Spleen (tissue), 7 donors: ENCODE measurements around the gene ATG7.
"Not testable (repeated sequence)": the region's sequence is repeated elsewhere in the genome, so short reads cannot be mapped to it uniquely, and the experiment has no call there.

Experiments used
- POLR2AphosphoS5 ChIP-seq, 3 donors: sonication (generic); formaldehyde crosslinking; IDR thresholded peaks; one replicate each; pipeline ENCODE4 v1.5.1; 2017; ENCODE audit warnings: antibody characterized with exemption in 3 of 3
- TF ChIP-seq, protein P1 (sequence below), 11 experiments: fragments of 200-600 bp in 7 of 11; fragments of 450-650 bp in 4 of 11; sonication (generic) in 4 of 11; IDR thresholded peaks in 8 of 11; conservative IDR thresholded peaks in 3 of 11; 1 replicate in 7 of 11; 2 replicates in 4 of 11; pipeline versions ENCODE4 v1.4.0 to v1.8.0; 2016 to 2021; ENCODE audit warnings: antibody characterized with exemption in 11 of 11, inconsistent platforms in 4 of 11, mild to moderate bottlenecking in 1 of 11
- donor health status: DM: no; HTN: no; CAD: no; lungs with moderate emphysema.
- donor health status: DM: no; HTN: no; CAD: no.
- donor health status: DM: no; HTN: no; CAD: no.

DNA sequence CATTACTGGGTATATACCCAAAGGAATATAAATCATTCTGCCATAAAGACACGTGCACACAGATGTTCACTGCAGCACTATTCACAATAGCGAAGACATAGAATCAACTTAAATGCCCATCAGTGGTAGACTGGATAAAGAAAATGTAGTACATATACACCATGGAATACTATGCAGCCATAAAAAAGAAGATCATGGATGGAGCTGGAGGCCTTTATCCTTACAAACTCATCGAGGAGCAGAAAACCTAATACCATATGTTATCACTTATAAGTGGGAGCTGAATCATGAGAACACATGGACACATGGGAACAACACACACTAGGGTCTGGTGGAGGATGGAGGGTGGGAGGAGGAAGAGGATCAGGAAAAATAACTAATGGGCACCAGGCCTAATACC is 173.0 kb downstream of the ATG7 start:
- TF ChIP-seq POLR2AphosphoS5 (IDR thresholded peaks at IDR 0.05) = not testable (repeated sequence)
- TF ChIP-seq, protein P1, sequence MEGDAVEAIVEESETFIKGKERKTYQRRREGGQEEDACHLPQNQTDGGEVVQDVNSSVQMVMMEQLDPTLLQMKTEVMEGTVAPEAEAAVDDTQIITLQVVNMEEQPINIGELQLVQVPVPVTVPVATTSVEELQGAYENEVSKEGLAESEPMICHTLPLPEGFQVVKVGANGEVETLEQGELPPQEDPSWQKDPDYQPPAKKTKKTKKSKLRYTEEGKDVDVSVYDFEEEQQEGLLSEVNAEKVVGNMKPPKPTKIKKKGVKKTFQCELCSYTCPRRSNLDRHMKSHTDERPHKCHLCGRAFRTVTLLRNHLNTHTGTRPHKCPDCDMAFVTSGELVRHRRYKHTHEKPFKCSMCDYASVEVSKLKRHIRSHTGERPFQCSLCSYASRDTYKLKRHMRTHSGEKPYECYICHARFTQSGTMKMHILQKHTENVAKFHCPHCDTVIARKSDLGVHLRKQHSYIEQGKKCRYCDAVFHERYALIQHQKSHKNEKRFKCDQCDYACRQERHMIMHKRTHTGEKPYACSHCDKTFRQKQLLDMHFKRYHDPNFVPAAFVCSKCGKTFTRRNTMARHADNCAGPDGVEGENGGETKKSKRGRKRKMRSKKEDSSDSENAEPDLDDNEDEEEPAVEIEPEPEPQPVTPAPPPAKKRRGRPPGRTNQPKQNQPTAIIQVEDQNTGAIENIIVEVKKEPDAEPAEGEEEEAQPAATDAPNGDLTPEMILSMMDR (IDR thresholded peaks at IDR 0.05 in 8 of 11, conservative IDR thresholded peaks at IDR 0.05 in 3 of 11) = not testable (repeated sequence)
